ELF-1 (cell line): ENCODE results near the gene TECPR1.

Source experiments
- DNase-seq: peaks from one replicate; pipeline ENCODE4 v3.0.0-alpha.2; 2016; ENCODE audit warnings: low read depth, low spot score

The TECPR1 gene

GRCh38 chr7:98251601-98252424 lies at the start of gene TECPR1:
Gene TECPR1, minus strand, starts transcription at chr7:98252232. Its CDS starts 6,086 bp downstream, at chr7:98246146.
- DNase-seq, result peak; percentile 96

DNA sequence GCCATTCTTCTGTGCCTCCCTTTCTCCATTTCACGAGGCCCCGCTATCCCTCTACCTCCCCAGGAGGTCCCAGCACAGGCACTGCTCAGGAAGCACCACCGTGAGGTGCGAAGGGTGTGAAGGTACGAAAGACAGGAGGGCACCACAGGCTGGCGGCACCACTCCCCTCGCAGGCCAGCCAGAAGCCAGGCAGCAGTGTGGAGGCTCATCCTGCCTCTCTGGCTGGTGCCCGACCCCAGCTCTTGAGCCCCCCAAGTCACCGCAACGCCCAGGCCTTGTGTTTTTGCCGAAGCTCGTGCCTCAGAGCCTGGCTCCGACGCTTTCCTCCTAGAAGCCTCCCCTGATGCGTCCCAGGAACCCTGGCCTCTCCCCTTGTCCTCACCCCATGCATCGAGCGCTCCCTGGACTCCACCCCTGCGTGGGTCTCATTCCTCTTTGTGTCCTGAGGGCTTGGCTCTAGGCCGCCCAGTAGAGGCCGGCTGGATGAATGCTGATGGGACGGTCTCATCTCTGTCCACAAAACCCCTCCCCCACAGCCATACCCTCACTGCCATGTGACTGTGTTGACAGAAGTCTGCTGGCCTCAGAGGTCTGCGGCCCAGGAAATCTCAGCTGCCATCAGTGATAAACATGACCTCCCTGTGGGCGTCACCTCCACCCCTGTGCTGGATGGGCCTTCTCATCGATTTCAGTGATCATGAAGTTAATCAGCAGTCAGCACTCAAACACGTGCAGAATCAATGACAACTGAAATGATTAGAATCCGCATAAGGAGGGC lies 48.8 kb upstream of the TECPR1 start:
- DNase-seq, result peak; percentile 80

DNA sequence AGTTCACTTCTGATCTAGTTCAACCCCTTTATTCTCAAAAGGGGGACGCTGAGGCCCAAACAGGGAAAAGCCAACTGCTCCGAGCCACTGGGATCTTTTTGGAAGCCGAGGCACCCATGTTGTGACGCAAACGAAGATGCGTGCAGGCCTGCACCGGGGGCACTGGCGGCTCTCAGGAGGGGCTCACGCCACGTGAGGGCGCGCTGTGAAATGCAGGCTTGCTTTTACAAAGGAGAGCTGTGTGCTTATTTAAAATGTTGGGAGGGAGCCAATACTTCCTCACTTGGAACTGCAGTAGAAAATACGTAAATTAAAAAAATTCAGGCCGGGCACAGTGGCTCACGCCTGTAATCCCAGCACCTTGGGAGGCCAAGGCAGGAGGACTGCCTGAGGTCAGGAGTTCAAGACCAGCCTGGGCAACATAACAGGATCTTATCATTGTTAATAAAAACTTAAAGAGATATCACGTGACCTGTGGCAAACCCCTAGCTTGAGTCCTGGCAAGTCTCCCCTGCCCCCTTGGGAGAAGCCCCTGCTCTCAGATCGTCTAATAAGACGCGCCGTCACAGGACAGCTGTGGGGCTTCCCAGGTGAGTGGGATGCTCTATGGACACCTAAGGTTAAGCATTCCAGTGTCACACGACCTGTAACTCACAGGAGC lies 45.7 kb upstream of the TECPR1 start:
- DNase-seq, result no peak

- no peak for DNase-seq
Observed at GRCh38 chr7:98296833-98297232, 44.8 kb upstream of the TECPR1 start.

GRCh38 chr7:98295467-98296192 lies 43.6 kb upstream of the TECPR1 start:
- no peak for DNase-seq

- peak; percentile 95 for DNase-seq
Observed at GRCh38 chr7:98294798-98295382, 42.9 kb upstream of the TECPR1 start.

- DNase-seq, result no peak
Observed at GRCh38 chr7:98294326-98294725, 42.3 kb upstream of the TECPR1 start.

GRCh38 chr7:98293746-98294145 lies 41.7 kb upstream of the TECPR1 start:
- no peak for DNase-seq

- no peak for DNase-seq
Observed at GRCh38 chr7:98293265-98293664, 41.2 kb upstream of the TECPR1 start.

DNA sequence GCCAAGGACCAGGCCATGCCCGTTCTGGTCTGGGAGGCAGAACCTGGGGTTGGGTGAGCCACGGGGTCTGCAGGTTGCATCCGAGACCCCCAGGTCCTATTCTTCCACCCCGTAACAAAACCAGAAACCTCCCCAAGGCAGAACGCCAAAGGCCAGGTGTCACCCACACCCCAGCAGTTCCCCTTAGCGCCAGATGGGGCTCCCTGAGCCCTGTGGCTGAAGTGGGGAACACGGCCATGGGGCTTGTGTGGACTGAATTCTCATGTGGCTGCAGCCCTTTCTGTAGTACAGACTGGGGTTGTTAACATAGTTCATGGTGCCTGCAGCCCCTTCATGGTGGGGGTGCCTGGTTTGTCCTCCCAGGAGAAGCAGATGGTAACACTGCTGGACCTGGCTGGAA lies 39.7 kb upstream of the TECPR1 start:
- no peak for DNase-seq

DNA sequence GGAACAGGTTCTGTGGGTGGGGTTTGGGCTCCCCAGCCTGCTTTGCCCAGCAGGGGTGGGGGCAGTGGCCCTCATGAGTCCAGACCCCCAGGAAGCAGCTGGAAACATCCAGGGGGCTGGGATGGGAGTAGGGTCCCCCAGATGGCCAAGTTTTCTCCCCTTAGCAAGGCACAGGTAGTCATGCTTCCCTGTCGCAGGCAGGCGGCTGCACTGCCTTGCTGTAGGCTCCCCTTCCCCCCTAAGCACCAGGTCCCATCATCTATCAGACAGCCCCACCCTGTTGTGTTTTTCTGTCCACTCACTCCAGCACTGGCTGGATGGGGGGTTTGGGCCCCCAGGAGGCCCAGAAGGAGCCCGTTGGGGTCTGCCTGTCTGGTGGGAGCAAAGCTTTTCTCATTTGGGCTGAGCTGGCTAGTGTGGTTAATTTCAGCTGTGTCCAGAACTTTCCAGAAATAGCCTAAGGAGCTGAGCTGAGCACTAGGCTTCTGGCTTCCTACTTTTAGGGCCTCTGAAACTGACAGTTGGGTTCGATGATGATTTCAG lies 37.4 kb upstream of the TECPR1 start:
- DNase-seq, result no peak

- no peak for DNase-seq
Observed at GRCh38 chr7:98288064-98288823, 36.2 kb upstream of the TECPR1 start.

- no peak for DNase-seq
Observed at GRCh38 chr7:98287486-98287959, 35.5 kb upstream of the TECPR1 start.

- DNase-seq, result no peak
Observed at GRCh38 chr7:98286701-98287485, 34.9 kb upstream of the TECPR1 start.

GRCh38 chr7:98286093-98286539 lies 34.1 kb upstream of the TECPR1 start:
- peak; percentile 87 for DNase-seq

DNA sequence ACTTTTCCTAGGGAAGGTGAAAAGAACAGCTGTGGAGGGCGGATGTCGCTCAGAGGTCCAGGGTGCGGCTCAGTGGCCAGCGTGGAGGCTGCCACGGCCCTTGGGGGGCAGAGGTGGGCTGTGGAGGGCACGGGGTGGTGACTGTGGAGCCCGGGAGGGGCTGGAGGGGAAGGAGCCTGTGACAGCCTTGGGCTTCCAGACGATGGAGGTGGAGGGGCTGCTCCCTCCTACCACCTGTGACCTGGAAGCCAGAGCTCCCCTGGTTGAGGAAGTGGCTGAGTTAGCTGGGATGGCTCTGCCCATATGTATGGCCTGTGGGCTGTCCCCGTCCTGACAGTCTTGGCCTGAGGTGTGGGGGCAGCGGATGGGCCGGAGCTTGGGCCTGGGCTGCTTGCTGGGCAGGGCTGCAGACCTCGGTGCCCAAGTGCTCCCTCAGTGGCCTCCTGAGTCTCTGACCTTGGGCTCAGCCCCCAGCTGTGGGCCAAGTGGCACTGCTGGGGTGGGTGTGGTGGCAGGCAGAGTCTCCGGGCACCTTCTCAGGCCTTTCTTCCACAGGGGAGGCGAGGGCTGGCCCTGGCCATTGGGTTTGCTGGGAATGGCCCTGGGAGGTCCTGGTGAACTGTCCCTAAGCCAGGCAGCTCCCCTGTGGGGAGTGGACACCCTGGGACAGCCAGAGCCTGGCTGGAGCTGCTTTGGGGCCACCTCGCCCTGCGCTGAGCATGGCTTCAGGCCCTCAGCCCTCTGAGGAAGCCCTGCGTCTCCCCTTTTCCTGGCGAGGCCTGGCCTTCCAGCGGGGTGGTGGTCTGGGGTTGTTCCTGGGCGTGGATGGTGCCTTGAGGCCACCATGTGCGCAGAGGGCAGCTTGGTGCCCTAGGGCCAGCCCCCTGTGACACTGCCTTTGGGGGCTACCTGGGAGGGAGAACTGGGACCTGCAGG lies 33.4 kb upstream of the TECPR1 start:
- DNase-seq, result no peak

- peak; percentile 66 for DNase-seq
Observed at GRCh38 chr7:98284335-98285036, 32.5 kb upstream of the TECPR1 start.

- no peak for DNase-seq
Observed at GRCh38 chr7:98283887-98284222, 31.8 kb upstream of the TECPR1 start.
